ENCODE results near the gene DNAJB5.

DNA sequence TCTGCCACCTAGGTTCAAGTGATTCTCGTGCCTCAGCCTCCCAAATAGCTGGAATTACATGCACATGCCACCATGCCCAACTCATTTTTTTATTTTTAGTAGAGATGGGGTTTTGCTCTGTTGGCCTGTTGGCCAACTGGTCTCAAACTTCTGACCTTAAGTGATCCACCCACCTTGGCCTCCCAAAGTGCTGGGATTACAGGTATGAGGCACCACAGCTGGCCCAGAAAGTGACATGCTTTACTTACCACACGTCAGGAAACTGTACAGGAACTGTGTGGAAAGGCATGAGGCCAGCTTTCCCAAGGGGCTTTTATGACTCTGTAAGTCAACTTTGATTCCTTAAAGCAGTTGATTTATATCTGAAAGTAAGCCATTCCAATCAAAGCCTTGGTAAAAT lies 25.0 kb downstream of the DNAJB5 start:
- no peak for TF ChIP-seq ZC3H11A (IDR thresholded peaks at IDR 0.05; ENCODE audit: low read depth, low read length)
- TF ChIP-seq ETV5 (CRISPR knock-in tag; IDR thresholded peaks at IDR 0.05; ENCODE audit: low read depth) = no peak
- no peak for TF ChIP-seq HMG20A (CRISPR knock-in tag; conservative IDR thresholded peaks at IDR 0.05)
- no peak for TF ChIP-seq TCF7L2 (IDR thresholded peaks at IDR 0.05; ENCODE audit: low read depth, low read length)
- no peak for TF ChIP-seq ZNF263 (CRISPR knock-in tag; IDR thresholded peaks at IDR 0.05; ENCODE audit: borderline replicate concordance)
- TF ChIP-seq FOXP4 (CRISPR knock-in tag; IDR thresholded peaks at IDR 0.05; ENCODE audit: borderline replicate concordance) = no peak
